ENCODE data around the gene LYRM1. TPM values are rescaled to one million over a fixed set of nuclear protein-coding genes. Genes with fewer than 3 reads are reported as not detected.
A peak's percentile ranks its signal among the peaks of the same experiment; 100 is the strongest.

Gene LYRM1
- total RNA-seq, 4 donors from 2014 or later: 36.4 to 74.7 (median 38.8) TPM

DNA sequence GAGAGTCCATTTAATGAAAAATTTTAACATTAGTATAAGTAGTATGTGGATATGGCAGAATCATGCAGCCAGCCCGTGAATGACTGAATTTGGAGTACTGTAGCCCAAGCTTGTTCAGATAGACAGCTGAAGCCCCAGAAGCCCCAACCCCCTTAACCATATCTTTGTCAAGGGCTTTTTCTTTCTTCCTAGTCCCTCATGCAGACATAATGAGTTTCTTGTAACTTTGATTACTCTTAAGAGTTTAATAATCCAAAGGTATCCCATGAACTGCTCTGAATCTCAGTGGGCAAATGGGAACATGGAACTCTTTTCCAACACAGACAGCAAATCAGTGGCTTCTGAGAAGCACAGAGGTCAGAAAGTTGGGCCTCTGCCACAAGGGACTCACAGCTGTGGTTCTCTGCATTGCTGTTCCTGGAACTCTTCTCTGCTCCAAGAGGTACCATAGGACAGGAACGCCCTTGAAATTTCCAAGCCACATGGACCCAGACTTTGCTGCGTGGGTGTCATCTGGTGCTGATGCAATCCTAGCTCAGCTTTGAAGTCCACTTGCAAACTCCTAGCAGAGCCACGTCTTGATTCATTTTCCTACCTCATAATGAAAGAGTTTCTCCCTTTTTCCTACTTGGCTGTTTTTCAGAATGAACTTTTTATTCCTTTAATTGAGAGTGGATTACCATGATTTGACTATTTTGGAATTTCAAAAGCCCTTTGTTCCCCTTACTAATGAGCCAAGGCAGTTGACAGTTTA lies 18.1 kb downstream of the LYRM1 start:
- peak; percentile 79 to 81 for ATAC-seq
- Histone ChIP-seq H3K4me3 (no peak overlapping the region), H3K4me1 (peaks cover 8 to 9% of the 10 kb centered on the region in 2 donors), H3K27me3 (no peaks in the 10 kb centered on the region), H3K27ac (peak overlapping the region in 3 of 4 donors; percentile 15 to 21 (median 17)), H3K9me3 (no peaks in the 10 kb centered on the region), H3K36me3 (no peaks in the 10 kb centered on the region)
- peak; percentile 31 to 71 for DNase-seq
- TF ChIP-seq, protein P1, sequence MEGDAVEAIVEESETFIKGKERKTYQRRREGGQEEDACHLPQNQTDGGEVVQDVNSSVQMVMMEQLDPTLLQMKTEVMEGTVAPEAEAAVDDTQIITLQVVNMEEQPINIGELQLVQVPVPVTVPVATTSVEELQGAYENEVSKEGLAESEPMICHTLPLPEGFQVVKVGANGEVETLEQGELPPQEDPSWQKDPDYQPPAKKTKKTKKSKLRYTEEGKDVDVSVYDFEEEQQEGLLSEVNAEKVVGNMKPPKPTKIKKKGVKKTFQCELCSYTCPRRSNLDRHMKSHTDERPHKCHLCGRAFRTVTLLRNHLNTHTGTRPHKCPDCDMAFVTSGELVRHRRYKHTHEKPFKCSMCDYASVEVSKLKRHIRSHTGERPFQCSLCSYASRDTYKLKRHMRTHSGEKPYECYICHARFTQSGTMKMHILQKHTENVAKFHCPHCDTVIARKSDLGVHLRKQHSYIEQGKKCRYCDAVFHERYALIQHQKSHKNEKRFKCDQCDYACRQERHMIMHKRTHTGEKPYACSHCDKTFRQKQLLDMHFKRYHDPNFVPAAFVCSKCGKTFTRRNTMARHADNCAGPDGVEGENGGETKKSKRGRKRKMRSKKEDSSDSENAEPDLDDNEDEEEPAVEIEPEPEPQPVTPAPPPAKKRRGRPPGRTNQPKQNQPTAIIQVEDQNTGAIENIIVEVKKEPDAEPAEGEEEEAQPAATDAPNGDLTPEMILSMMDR (IDR thresholded peaks at IDR 0.05 in 4 of 5, conservative IDR thresholded peaks at IDR 0.05 in 1 of 5): no peak
- no peak for TF ChIP-seq POLR2A (IDR thresholded peaks at IDR 0.05)
- in situ Hi-C loops (cut with MboI; ENCODE audit: low sequenced_read_pairs in 4 of 4) (loop anchor here in 2 of 4 donors (10.0 kb wide), 1 partner anchor 64 kb away; no protein-coding TSS in a partner anchor), intact Hi-C loops (cut with DNase I; ENCODE audit: low total_unique reads) (loop anchor here (5.0 kb wide), 1 partner anchor 159 kb away; no protein-coding TSS in a partner anchor)

DNA sequence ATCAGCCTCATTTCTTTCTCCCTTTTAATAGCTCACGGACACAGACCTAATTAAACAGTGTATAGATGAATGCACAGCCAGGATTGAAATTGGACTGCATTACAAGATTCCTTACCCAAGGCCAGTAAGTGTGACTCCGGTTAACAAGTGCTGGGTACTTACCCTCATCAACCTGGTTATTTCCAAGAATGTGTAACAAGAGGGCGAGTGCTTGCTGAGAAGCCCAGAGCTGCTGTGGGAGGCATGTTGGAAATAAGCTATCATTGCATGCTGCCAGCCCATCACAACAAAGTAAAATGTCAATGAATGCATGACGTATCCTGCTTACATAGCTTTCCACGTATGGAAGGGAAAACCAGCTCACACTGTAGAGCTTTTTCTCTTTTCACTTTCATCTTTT lies 19.5 kb downstream of the LYRM1 start:
- no peaks in the 10 kb centered on the region for H3K27me3 ChIP-seq
- intact Hi-C loops (cut with DNase I; ENCODE audit: low total_unique reads): no loop called here
- no peak overlapping the region for H3K27ac ChIP-seq
- H3K4me1 ChIP-seq: peaks cover 8 to 9% of the 10 kb centered on the region in 2 donors
- peaks cover 0 to 5% of the 10 kb centered on the region in 2 donors for H3K36me3 ChIP-seq
- ATAC-seq (no peak), DNase-seq (no peak)
- no peaks in the 10 kb centered on the region for H3K9me3 ChIP-seq
- no peak overlapping the region for H3K4me3 ChIP-seq
- no peak for TF ChIP-seq POLR2A (IDR thresholded peaks at IDR 0.05)
- TF ChIP-seq, protein P1 (IDR thresholded peaks at IDR 0.05 in 4 of 5, conservative IDR thresholded peaks at IDR 0.05 in 1 of 5): no peak
- in situ Hi-C loops (cut with MboI; ENCODE audit: low sequenced_read_pairs in 4 of 4): no loop called here

DNA sequence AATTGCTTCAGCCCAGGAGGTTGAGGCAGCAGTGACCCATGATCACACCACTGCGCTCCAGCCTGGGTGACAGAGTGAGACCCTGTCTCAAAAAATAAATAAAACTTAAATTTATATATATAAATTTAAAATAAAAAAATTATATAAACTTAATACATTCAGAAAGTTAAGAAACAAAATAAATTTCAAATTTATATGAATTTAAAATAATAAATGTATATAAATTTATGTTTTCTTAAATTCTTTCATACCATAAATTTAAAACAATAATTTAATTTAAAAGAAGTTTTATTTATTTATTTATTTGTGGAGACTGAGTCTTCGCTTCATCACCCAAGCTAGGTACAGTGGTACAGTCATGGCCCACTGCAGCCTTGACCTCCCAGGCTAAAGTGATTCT lies 20.2 kb downstream of the LYRM1 start:
- TF ChIP-seq, protein P1 (IDR thresholded peaks at IDR 0.05 in 4 of 5, conservative IDR thresholded peaks at IDR 0.05 in 1 of 5): no peak
- no peak for TF ChIP-seq POLR2A (IDR thresholded peaks at IDR 0.05)
- Histone ChIP-seq H3K27ac (no peak overlapping the region), H3K36me3 (peaks cover 0 to 10% of the 10 kb centered on the region in 2 donors), H3K9me3 (no peaks in the 10 kb centered on the region), H3K4me3 (no peak overlapping the region), H3K27me3 (no peaks in the 10 kb centered on the region), H3K4me1 (peaks cover 8 to 9% of the 10 kb centered on the region in 2 donors)
- in situ Hi-C loops (cut with MboI; ENCODE audit: low sequenced_read_pairs in 4 of 4): no loop called here
- ATAC-seq (no peak), DNase-seq (no peak)
- intact Hi-C loops (cut with DNase I; ENCODE audit: low total_unique reads): no loop called here

DNA sequence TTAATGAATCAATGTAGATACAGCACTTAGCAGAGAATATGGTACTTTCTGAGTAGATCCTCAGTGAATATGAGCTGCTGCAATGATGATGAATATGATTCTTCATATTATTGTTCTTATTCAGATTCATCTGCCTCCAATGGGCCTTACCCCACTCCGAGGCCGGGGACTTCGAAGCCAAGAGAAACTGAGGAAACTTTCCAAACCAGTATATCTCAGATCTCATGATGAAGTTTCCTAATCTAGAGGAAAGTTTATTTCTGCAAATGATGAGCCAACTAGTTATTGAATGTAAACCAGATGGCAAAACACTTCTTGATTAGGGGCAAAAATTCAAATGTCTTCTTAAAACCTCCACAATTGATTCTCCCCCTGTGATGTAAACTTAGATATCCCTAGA lies 23.3 kb downstream of the LYRM1 start:
- TF ChIP-seq POLR2A (IDR thresholded peaks at IDR 0.05): no peak
- Histone ChIP-seq H3K27me3 (no peaks in the 10 kb centered on the region), H3K9me3 (no peaks in the 10 kb centered on the region), H3K4me1 (peaks cover 3 to 5% of the 10 kb centered on the region in 2 donors), H3K36me3 (peaks cover 0 to 10% of the 10 kb centered on the region in 2 donors), H3K4me3 (no peak overlapping the region), H3K27ac (no peak overlapping the region)
- no peak for ATAC-seq
- DNase-seq: no peak
- intact Hi-C loops (cut with DNase I; ENCODE audit: low total_unique reads) (no loop called here), in situ Hi-C loops (cut with MboI; ENCODE audit: low sequenced_read_pairs in 4 of 4) (no loop called here)

DNA sequence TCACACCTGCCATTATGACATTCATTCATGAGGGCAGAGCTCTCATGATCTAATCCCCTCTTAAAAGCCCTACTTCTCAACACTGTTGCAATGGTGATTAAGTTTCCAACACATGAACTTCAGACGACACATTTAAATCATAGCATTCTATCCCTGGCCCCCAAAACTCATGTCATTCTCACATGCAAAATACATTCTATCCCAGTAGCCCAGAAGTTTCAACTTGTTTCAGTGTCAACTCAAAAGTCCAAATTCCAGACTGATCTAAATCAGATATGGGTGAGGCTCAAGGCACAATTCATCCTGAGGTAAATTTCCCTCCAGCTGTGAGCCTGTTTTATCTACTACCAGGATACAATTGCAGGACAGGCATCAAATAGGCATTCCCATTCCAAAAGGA lies 25.2 kb downstream of the LYRM1 start:
- TF ChIP-seq, protein P1 (IDR thresholded peaks at IDR 0.05 in 4 of 5, conservative IDR thresholded peaks at IDR 0.05 in 1 of 5): no peak
- no peak for TF ChIP-seq POLR2A (IDR thresholded peaks at IDR 0.05)
- Histone ChIP-seq H3K27ac (no peak overlapping the region), H3K4me1 (peaks cover 6 to 7% of the 10 kb centered on the region in 2 donors)

More for the DNA sequence above, 25.2 kb downstream of the LYRM1 start:
- Histone ChIP-seq H3K4me3 (no peak overlapping the region), H3K27me3 (no peaks in the 10 kb centered on the region), H3K36me3 (peaks cover 0 to 10% of the 10 kb centered on the region in 2 donors), H3K9me3 (no peaks in the 10 kb centered on the region)
- intact Hi-C loops (cut with DNase I; ENCODE audit: low total_unique reads): no loop called here
- DNase-seq (no peak), ATAC-seq (no peak)
- in situ Hi-C loops (cut with MboI; ENCODE audit: low sequenced_read_pairs in 4 of 4): no loop called here
